GM23248 (cell line): ENCODE measurements around the gene PLD4. TPM values are rescaled to one million over a fixed set of nuclear protein-coding genes. Genes with fewer than 3 reads are reported as not detected.
"Not testable (repeated sequence)": the region's sequence is repeated elsewhere in the genome, so short reads cannot be mapped to it uniquely, and the experiment has no call there.

Experiments used
- DNase-seq: peaks from one replicate; pipeline ENCODE4 v3.0.0-alpha.2; 2015
- H2AFZ ChIP-seq: fragments of 200-600 bp; sonication (generic); 2 replicates; pipeline ENCODE4 v1.6.1; 2016; ENCODE audit warnings: antibody characterized with exemption
- H3F3A ChIP-seq: fragments of 200-600 bp; sonication (generic); 2 replicates; pipeline ENCODE4 v1.6.1; 2016; ENCODE audit warnings: mild to moderate bottlenecking, antibody characterized with exemption, mixed run types; ENCODE audit not compliant: insufficient read depth
- H3K27ac ChIP-seq: fragments of 200-600 bp; sonication (generic); 2 replicates; pipeline ENCODE4 v1.5.1; 2016; ENCODE audit warnings: mild to moderate bottlenecking
- H3K27me3 ChIP-seq: fragments of 200-600 bp; sonication (generic); replicated peaks from 2 replicates; pipeline ENCODE4 v1.6.1; 2016; ENCODE audit warnings: mild to moderate bottlenecking; ENCODE audit not compliant: insufficient read depth
- H3K36me3 ChIP-seq: fragments of 200-600 bp; sonication (generic); 2 replicates; pipeline ENCODE4 v1.6.1; 2016; ENCODE audit warnings: low read depth, mild to moderate bottlenecking
- H3K4me1 ChIP-seq: fragments of 200-600 bp; sonication (generic); 2 replicates; pipeline ENCODE4 v1.6.1; 2016; ENCODE audit warnings: mild to moderate bottlenecking; ENCODE audit not compliant: insufficient read depth
- H3K4me2 ChIP-seq: fragments of 200-600 bp; sonication (generic); one replicate; pipeline ENCODE4 v1.6.1; 2016; ENCODE audit warnings: mild to moderate bottlenecking; ENCODE audit not compliant: unreplicated experiment
- H3K4me3 ChIP-seq: fragments of 200-600 bp; sonication (generic); 2 replicates; pipeline ENCODE4 v1.5.1; 2016; ENCODE audit warnings: mild to moderate bottlenecking
- H3K79me2 ChIP-seq: fragments of 200-600 bp; sonication (generic); 2 replicates; pipeline ENCODE4 v1.6.1; 2016; ENCODE audit warnings: mild to moderate bottlenecking; ENCODE audit not compliant: insufficient read depth
- H3K9ac ChIP-seq: fragments of 200-600 bp; sonication (generic); 2 replicates; pipeline ENCODE4 v1.6.1; 2016; ENCODE audit warnings: mild to moderate bottlenecking
- H3K9me2 ChIP-seq: fragments of 200-600 bp; sonication (generic); 2 replicates; pipeline ENCODE4 v1.6.1; 2016; ENCODE audit warnings: mixed run types, mild to moderate bottlenecking, moderate library complexity; ENCODE audit not compliant: insufficient read depth
- H3K9me3 ChIP-seq: fragments of 200-600 bp; sonication (generic); one replicate; pipeline ENCODE4 v1.6.1; 2017; ENCODE audit warnings: low read depth
- H4K20me1 ChIP-seq: fragments of 200-600 bp; sonication (generic); 2 replicates; pipeline ENCODE4 v1.6.0; 2016; ENCODE audit not compliant: insufficient read depth
- EZH2 ChIP-seq: fragments of 200-600 bp; sonication (generic); IDR thresholded peaks from 2 replicates; pipeline ENCODE4 v1.6.1; 2018; ENCODE audit warnings: antibody characterized with exemption, mild to moderate bottlenecking; ENCODE audit not compliant: insufficient read depth, poor library complexity, severe bottlenecking
- EZH2phosphoT487 ChIP-seq: fragments of 200-600 bp; sonication (generic); IDR thresholded peaks from 2 replicates; pipeline ENCODE4 v1.6.1; 2018; ENCODE audit warnings: antibody characterized with exemption, moderate library complexity, mild to moderate bottlenecking, low read depth; ENCODE audit not compliant: insufficient read depth
- WGBS, 2 experiments: methylation state at CpG; one replicate each; pipeline ENCODE4 v1.1.6; 2015 to 2017; ENCODE audit warnings: low lambda C conversion rate in 2 of 2, low coverage in 1 of 2; ENCODE audit errors: missing lambda C conversion rate in 2 of 2; 5-methylcytosine and 5-hydroxymethylcytosine counted together
- in situ Hi-C: fragments of 300-500 bp; cut with MboI; formaldehyde crosslinking; loops from 2 replicates; pipeline ENCODE4 v1.15.0; 2020
- polyA plus RNA-seq: library from polyadenylated mRNA; unstranded; fragments of >200 nt; fragmentation: Nextera tagmentation; extraction: Ambion mirVana; gene quantifications from 2 replicates; pipeline ENCODE4 v1.2.1, GENCODE V29; 2016
- total RNA-seq: library from RNA; depleted of rRNA; stranded (reverse); fragments of >200 nt; shearing (Covaris generic); gene quantifications from 2 replicates; pipeline ENCODE4 v1.2.3, GENCODE V29; 2014

The PLD4 gene
- total and polyA plus RNA-seq, 2 experiments from 2014 or later, result not detected

DNA sequence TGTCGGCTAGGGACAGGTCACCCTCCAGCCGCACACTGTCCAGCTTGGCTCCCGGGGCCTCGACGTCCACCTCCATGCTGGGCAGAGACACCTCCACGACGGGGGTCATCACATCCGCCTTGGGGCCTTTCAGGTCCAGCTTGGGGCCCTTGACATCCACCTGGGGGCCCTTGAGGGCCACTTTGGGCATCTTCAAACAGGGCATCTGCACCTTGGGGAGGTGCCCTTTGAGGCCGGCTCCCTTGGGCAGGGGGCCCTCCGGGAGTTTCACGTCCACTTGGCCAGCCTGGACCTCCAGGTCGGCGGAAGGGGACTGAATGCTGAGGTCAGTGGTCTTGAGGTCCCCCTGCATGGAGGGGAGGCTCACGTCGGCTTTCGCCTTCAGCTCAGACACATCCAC is 17.9 kb downstream of the PLD4 start:
- H2AFZ ChIP-seq, result no peak overlapping the region
- TF ChIP-seq EZH2phosphoT487 (no peak), EZH2 (no peak)
- no peak for DNase-seq
- in situ Hi-C loops, result no loop called here
- no peaks in the 10 kb centered on the region for H4K20me1 ChIP-seq
- H3K36me3 ChIP-seq, result no peaks in the 10 kb centered on the region
- no peak overlapping the region for H3K27ac ChIP-seq
- H3K9me3 ChIP-seq, result no peaks in the 10 kb centered on the region
- H3K79me2 ChIP-seq, result no peaks in the 10 kb centered on the region
- no peaks in the 10 kb centered on the region for H3K9me2 ChIP-seq
- no peak overlapping the region for H3K4me2 ChIP-seq
- no peak overlapping the region for H3K4me3 ChIP-seq
- H3K27me3 ChIP-seq, result no peaks in the 10 kb centered on the region
- 0 out of 2 replicates have a peak, but pooled peaks cover 8% of the 10 kb centered on the region for H3F3A ChIP-seq
- WGBS, 2 experiments, result 95 to 96% methylated on average over 13 to 16 of the region's 16 CpGs
- H3K9ac ChIP-seq, result no peak overlapping the region
- H3K4me1 ChIP-seq, result no peaks in the 10 kb centered on the region

DNA sequence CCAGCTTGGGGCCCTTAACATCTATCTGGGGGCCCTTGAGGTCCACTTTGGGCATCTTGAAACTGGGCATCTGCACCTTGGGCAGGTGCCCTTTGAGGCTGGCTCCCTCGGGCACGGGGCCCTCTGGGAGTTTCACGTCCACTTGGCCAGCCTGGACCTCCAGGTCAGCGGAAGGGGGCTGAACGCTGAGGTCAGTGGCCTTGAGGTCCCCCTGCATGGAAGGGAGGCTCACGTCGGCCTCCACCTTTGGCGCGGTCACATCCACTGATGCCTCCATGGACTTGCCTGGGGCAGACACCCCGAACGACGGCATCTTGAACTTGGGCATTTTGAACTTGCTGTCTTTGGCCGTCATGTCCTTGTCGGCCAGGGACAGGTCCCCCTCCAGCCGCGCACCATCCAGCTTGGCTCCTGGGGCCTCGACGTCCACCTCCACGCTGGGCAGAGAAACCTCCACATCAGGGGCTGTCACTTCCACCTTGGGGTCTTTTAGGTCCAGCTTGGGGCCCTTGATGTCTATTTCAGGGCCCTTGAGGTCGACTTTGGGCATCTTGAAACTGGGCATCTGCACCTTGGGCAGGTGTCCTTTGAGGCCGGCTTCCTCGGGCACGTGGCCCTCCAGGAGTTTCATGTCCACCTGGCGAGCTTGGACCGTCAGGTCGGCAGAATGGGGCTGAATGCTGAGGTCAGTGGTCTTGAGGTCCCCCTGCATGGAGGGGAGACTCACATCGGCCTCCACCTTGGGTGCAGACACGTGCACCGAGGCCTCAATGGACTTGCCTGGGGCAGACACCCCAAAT is 18.7 kb downstream of the PLD4 start:
- H2AFZ ChIP-seq, H3K4me3 ChIP-seq, H3K36me3 ChIP-seq, in situ Hi-C loops, H3K4me2 ChIP-seq, H3K27ac ChIP-seq, H4K20me1 ChIP-seq, H3K4me1 ChIP-seq, DNase-seq, H3F3A ChIP-seq, H3K79me2 ChIP-seq, H3K9me3 ChIP-seq, H3K27me3 ChIP-seq, H3K9ac ChIP-seq, H3K9me2 ChIP-seq: not testable (repeated sequence)
- 89 to 94% methylated on average over 29 of the region's 29 CpGs for WGBS, 2 experiments

DNA sequence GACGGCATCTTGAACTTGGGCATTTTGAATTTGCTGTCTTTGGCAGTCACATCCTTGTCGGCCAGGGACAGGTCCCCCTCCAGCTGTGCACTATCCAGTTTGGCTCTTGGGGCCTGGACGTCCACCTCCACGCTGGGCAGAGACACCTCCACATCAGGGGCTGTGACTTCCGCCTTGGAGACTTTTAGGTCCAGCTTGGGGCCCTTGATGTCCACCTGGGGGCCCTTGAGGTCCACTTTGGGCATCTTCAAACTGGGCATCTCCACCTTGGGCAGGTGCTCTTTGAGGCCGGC is 19.3 kb downstream of the PLD4 start:
- in situ Hi-C loops, H3K9ac ChIP-seq, H3K9me2 ChIP-seq, H2AFZ ChIP-seq, H3K27me3 ChIP-seq, H3K27ac ChIP-seq, DNase-seq, H3K4me3 ChIP-seq, H3F3A ChIP-seq, H3K9me3 ChIP-seq, H3K4me1 ChIP-seq, H3K79me2 ChIP-seq, H4K20me1 ChIP-seq, H3K4me2 ChIP-seq, H3K36me3 ChIP-seq: not testable (repeated sequence)
- 73 to 78% methylated on average over 6 of the region's 6 CpGs for WGBS, 2 experiments

DNA sequence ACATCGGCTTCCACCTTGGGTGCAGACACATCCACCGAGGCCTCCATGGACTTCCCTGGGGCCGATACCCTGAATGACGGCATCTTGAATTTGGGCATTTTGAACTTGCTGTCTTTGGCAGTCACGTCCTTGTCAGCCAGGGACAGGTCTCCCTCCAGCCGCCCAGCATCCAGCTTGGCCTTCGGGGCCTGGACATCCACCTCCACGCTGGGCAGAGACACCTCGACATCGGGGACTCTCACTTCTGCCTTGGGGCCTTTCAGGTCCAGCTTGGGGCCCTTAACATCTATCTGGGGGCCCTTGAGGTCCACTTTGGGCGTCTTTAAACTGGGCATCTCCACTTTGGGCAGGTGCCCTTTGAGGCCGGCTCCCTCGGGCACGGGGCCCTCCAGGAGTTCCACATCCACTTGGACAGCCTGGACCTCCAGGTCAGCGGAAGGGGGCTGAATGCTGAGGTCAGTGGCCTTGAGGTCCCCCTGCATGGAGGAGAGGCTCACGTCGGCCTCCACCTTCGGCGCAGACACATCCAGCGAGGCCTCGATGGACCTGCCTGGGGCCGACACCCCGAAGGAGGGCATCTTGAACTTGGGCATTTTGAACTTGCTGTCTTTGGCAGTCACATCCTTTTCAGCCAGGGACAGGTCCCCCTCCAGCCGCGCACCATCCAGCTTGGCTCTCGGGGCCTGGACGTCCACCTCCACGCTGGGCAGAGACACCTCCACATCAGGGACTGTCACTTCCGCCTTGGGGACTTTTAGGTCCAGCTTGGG is 19.9 kb downstream of the PLD4 start:
- H3K9me2 ChIP-seq, H2AFZ ChIP-seq, H3F3A ChIP-seq, H3K4me2 ChIP-seq, H3K79me2 ChIP-seq, H3K9ac ChIP-seq, H3K4me3 ChIP-seq, H3K4me1 ChIP-seq, H3K27me3 ChIP-seq, H3K27ac ChIP-seq, H4K20me1 ChIP-seq, H3K9me3 ChIP-seq, in situ Hi-C loops, DNase-seq, H3K36me3 ChIP-seq: not testable (repeated sequence)
- 89% methylated on average over 27 to 28 of the region's 29 CpGs for WGBS, 2 experiments

DNA sequence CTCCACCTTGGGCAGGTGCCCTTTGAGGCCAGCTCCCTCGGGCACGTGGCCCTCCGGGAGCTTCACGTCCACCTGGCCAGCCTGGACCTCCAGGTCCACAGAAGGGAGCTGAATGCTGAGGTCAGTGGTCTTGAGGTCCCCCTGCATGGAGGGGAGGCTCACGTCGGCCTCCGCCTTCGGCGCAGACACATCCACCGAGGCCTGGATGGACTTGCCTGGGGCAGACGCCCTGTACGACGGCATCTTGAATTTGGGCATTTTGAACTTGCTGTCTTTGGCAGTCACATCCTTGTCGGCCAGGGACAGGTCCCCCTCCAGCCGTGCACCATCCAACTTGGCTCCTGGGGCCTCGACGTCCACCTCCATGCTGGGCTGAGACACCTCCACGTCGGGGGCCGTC is 20.6 kb downstream of the PLD4 start:
- H3K9ac ChIP-seq, H3K4me2 ChIP-seq, H3K4me1 ChIP-seq, H3K9me2 ChIP-seq, H3K9me3 ChIP-seq, DNase-seq, H3F3A ChIP-seq, H3K27ac ChIP-seq, H4K20me1 ChIP-seq, H3K4me3 ChIP-seq, H2AFZ ChIP-seq, H3K79me2 ChIP-seq, in situ Hi-C loops, H3K36me3 ChIP-seq, H3K27me3 ChIP-seq: not testable (repeated sequence)
- 75 to 86% methylated on average over 10 to 18 of the region's 20 CpGs for WGBS, 2 experiments

DNA sequence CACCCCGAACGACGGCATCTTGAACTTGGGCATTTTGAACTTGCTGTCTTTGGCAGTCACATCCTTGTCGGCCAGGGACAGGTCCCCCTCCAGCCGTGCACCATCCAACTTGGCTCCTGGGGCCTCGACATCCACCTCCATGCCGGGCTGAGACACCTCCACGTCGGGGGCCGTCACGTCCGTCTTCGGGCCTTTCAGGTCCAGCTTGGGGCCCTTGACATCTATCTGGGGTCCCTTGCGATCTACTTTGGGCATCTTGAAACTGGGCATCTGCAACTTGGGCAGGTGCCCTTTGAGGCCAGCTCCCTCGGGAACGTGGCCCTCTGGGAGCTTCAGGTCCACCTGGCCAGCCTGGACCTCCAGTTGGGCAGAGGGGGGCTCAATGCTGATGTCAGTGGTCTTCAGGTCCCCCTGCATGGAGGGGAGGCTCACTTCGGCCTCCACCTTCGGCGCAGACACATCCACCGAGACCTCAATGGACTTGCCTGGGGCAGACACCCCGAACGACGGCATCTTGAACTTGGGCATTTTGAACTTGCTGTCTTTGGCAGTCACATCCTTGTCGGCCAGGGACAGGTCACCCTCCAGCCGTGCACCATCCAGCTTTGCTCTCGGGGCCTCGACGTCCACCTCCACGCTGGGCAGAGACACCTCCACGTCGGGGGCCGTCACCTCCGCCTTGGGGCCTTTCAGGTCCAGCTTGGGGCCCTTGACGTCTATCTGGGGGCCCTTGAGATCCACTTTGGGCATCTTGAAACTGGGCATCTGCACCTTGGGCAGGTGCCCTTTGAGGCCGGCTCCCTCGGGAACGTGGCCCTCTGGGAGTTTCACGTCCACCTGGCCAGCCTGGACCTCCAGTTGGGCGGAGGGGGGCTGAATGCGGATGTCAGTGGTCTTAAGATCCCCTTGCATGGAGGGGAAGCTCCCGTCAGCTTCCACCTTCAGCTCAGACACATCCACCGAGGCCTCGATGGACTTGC is 21.6 kb downstream of the PLD4 start:
- H3K27me3 ChIP-seq, DNase-seq, H3K9me3 ChIP-seq, H3K4me1 ChIP-seq, H3K79me2 ChIP-seq, H3K4me3 ChIP-seq, H3K9ac ChIP-seq, in situ Hi-C loops, H3K27ac ChIP-seq, H3K4me2 ChIP-seq, H2AFZ ChIP-seq, H3F3A ChIP-seq, H4K20me1 ChIP-seq, H3K9me2 ChIP-seq, H3K36me3 ChIP-seq: not testable (repeated sequence)
- WGBS, 2 experiments, result 86% methylated on average over 34 to 35 of the region's 43 CpGs
